HG02610 (cell line): ENCODE data around the gene MAGEA3.
"Not testable (repeated sequence)": the region's sequence is repeated elsewhere in the genome, so short reads cannot be mapped to it uniquely, and the experiment has no call there.

Experiments used
- ATAC-seq: cut with Tn5 transposase; IDR thresholded peaks from one replicate; pipeline ENCODE4 v1.9.1; 2021; ENCODE audit warnings: mild to moderate bottlenecking, moderate library complexity; ENCODE audit not compliant: unreplicated experiment

The MAGEA3 gene

DNA sequence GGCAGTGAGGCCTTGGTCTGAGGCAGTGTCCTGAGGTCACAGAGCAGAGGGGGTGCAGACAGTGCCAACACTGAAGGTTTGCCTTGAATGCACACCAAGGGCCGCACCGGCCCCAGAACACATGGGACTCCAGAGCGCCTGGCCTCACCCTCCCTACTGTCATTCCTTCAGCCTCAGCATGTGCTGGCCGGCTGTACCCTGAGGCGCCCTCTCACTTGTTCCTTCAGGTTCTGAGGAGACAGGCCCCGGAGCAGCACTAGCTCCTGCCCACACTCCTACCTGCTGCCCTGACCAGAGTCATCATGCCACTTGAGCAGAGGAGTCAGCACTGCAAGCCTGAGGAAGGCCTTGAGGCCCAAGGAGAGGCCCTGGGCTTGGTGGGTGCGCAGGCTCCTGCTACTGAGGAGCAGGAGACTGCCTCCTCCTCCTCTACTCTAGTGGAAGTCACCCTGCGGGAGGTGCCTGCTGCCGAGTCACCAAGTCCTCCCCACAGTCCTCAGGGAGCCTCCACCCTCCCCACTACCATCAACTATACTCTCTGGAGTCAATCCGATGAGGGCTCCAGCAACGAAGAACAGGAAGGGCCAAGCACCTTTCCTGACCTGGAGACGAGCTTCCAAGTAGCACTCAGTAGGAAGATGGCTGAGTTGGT, 37.4 kb downstream of the MAGEA3 start:
- ATAC-seq, result no peak

DNA sequence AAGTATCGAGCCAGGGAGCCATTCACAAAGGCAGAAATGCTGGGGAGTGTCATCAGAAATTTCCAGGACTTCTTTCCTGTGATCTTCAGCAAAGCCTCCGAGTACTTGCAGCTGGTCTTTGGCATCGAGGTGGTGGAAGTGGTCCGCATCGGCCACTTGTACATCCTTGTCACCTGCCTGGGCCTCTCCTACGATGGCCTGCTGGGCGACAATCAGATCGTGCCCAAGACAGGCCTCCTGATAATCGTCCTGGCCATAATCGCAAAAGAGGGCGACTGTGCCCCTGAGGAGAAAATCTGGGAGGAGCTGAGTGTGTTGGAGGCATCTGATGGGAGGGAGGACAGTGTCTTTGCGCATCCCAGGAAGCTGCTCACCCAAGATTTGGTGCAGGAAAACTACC, 37.9 kb downstream of the MAGEA3 start:
- not testable (repeated sequence) for ATAC-seq

DNA sequence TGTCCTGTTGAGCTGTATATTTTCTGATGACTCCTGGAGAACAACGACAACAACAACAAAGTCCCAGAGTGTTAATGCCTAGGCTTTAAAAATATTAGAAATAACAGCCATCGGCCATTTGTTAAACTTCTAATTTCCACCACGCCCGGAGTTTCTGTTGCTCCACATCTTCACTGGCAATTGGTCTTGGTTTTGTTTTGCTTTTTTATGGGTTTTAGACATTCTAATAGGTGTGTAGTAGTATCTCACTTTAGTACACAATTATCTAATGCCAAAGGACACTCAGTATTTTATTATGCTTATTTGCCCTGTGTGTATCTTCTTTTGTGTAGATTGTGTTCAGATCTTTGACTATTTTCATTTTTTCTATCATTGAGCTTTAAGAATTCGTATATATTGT, 40.0 kb downstream of the MAGEA3 start:
- no peak for ATAC-seq
